Gastroesophageal sphincter (tissue), 3 donors: ENCODE data around the gene SF3B6.
A peak's percentile ranks its signal among the peaks of the same experiment; 100 is the strongest.

Experiments
- CTCF ChIP-seq, 4 experiments: fragments of 200-600 bp in 2 of 4; fragments of 450-650 bp in 2 of 4; sonication (generic) in 1 of 4; IDR thresholded peaks; one replicate each; pipeline ENCODE4 v1.5.1; 2017 to 2019; ENCODE audit warnings: antibody characterized with exemption in 4 of 4, mild to moderate bottlenecking in 2 of 4, moderate library complexity in 2 of 4
- EP300 ChIP-seq: sonication (generic); formaldehyde crosslinking; IDR thresholded peaks from one replicate; pipeline ENCODE4 v1.6.1; 2017; ENCODE audit warnings: antibody characterized with exemption, mild to moderate bottlenecking
- POLR2A ChIP-seq, 2 donors: fragments of 450-650 bp; IDR thresholded peaks; one replicate each; pipeline ENCODE4 v1.6.1; 2017; ENCODE audit warnings: antibody characterized with exemption in 2 of 2, mild to moderate bottlenecking in 2 of 2, moderate library complexity in 1 of 2
- POLR2AphosphoS5 ChIP-seq: sonication (generic); formaldehyde crosslinking; IDR thresholded peaks from one replicate; pipeline ENCODE4 v1.6.1; 2017; ENCODE audit warnings: antibody characterized with exemption

DNA sequence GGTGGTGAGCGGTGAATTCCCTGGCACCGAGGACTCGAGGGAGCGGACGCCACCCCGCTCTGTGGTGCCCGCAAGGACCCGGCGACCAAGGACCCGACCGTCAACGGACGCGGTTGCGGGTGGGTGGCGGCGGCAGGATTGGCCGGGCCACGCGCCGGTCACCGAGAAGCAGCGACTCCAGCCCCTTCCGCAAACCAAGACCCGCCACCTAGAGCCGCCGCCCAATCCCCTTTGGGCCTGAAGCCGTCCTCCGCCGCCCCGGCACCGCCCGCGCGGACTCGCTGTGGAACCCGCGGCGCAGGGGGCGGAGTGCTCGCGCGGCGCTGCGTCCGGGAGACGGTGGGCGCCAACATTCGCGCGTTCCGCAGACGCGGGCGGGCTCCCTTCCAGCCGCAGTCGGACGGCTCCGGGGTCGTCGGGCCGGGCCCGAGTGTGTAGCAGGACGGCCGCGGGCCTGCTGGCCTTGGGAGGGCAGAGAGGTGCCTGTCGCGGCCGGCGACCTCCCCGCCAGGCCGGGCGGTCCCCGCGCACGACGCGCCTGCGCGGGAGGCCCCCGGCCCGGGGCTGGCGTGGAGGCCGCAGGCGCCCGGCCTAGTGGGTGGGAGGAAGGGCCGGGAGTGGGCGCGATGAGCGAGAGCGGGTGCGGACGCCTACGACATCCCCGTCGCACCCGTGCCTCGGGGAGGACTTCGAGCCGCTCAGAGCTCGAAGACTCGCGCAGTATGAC, 47.2 kb upstream of the SF3B6 start, which contains the start of the genes FAM228B and PFN4:
- TF ChIP-seq CTCF (IDR thresholded peaks at IDR 0.05) (no peak), POLR2AphosphoS5 (peak; percentile 49), POLR2A (IDR thresholded peaks at IDR 0.05) (peak; percentile 82 to 87), EP300 (no peak)
